ENCODE results near the gene BRMS1. TPM values are rescaled to one million over a fixed set of nuclear protein-coding genes. Genes with fewer than 3 reads are reported as not detected.

Gene BRMS1
- total and polyA plus RNA-seq, 2 experiments from 2014 or later = 59.1 to 61.7 TPM

DNA sequence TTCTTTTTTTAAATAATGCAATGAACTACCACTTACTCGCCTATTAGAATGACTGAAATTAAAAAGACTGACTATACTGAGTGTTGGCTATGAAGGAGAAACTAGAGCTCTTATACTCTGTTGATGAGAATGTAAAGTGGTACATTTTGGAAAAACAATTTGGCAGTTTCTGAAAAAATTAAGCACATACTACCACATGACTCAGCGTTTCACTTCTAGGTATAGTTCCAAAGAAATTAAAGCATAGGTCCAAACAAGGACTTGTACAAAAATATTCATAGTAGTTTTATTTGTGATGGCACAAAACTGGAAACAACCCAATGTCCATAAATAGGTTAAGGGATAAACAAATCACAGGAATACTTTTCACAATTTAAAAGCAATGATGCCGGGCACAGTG is 49.0 kb upstream of the BRMS1 start (continued):
- TF ChIP-seq CTCF (conservative IDR thresholded peaks at IDR 0.05; ENCODE audit: low read depth in 2 of 2) (no peak), NANOG (IDR thresholded peaks at IDR 0.05; ENCODE audit: borderline replicate concordance) (no peak)

DNA sequence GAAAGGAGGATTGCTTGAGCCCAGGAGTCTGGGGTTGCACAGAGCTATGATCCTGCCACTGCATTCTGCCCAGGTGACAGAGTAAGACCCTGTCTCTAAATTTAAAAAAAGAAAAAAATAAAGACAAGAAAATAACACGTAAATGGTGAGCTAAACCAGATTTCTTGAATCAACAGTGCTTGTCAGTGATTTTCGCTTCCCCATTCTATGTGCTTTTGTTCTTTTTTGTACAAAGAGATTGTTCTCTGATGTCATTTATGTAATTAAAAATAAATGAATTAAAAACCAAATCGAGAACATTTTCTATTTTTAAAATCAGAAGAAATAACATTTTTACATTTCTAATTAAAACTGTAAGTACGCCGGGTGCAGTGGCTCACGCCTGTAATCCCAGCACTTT is 46.4 kb upstream of the BRMS1 start:
- Mint-ChIP-seq H3K27me3 (ENCODE audit: insufficient read depth, low read depth, poor library complexity) (peaks cover 4% of the 10 kb centered on the region), H3K4me3 (no peak overlapping the region)
- H3K27me3 ChIP-seq (ENCODE audit: insufficient read depth) = no peaks in the 10 kb centered on the region
- TF ChIP-seq EZH2 (IDR thresholded peaks at IDR 0.05; ENCODE audit: low read depth, unreplicated experiment) (no peak), CREB1 (CRISPR knock-in tag; IDR thresholded peaks at IDR 0.05; ENCODE audit: low read depth) (no peak), REST (IDR thresholded peaks at IDR 0.05; ENCODE audit: unreplicated experiment) (no peak), JUNB (IDR thresholded peaks at IDR 0.05; ENCODE audit: unreplicated experiment) (no peak), POLR2AphosphoS5 (IDR thresholded peaks at IDR 0.05; ENCODE audit: low read depth) (no peak), ZNF114 (CRISPR knock-in tag; IDR thresholded peaks at IDR 0.05) (no peak), ZNF462 (CRISPR knock-in tag; IDR thresholded peaks at IDR 0.05) (no peak), CTCF (conservative IDR thresholded peaks at IDR 0.05; ENCODE audit: low read depth in 2 of 2) (no peak), ZNF331 (CRISPR knock-in tag; IDR thresholded peaks at IDR 0.05; ENCODE audit: low read depth) (no peak)

More for the DNA sequence above, 46.4 kb upstream of the BRMS1 start:
- no peaks in the 10 kb centered on the region; the same call in 1 of the 2 replicates for H3F3A ChIP-seq (replicated peaks; ENCODE audit: low read depth)
- no peaks in the 10 kb centered on the region; the same call in 2 of the 3 replicates for H3K36me3 Mint-ChIP-seq (ENCODE audit: low read depth)
- no peaks in the 10 kb centered on the region for H3K4me1 Mint-ChIP-seq
- peaks cover 11% of the 10 kb centered on the region for H3K9me3 Mint-ChIP-seq
- H3K4me3 ChIP-seq = no peak overlapping the region
- no peak for DNase-seq (ENCODE audit: low spot score)
- no peaks in the 10 kb centered on the region for H3K79me2 ChIP-seq (replicated peaks; ENCODE audit: insufficient read depth)
- H3K4me1 ChIP-seq (ENCODE audit: insufficient read depth) = no peaks in the 10 kb centered on the region
- no peak overlapping the region for H3K27ac Mint-ChIP-seq
- H3K4me2 ChIP-seq = no peak overlapping the region
- no peaks in the 10 kb centered on the region for H3K9me2 ChIP-seq (ENCODE audit: insufficient read depth)
- H2AFZ ChIP-seq = no peak overlapping the region
- no peak for ATAC-seq
- H3K27ac ChIP-seq (ENCODE audit: low read depth) = no peak overlapping the region
- no peaks in the 10 kb centered on the region for H3K36me3 ChIP-seq (ENCODE audit: insufficient read depth)
- no peaks in the 10 kb centered on the region for H4K20me1 ChIP-seq (replicated peaks; ENCODE audit: insufficient read depth)

All from GM23338 (cell line).